ENCODE measurements around the gene IGFBP5.

The IGFBP5 gene

GRCh38 chr2:216636551-216637450, 58.5 kb downstream of the IGFBP5 start:
- no peak for DNase-seq

DNA sequence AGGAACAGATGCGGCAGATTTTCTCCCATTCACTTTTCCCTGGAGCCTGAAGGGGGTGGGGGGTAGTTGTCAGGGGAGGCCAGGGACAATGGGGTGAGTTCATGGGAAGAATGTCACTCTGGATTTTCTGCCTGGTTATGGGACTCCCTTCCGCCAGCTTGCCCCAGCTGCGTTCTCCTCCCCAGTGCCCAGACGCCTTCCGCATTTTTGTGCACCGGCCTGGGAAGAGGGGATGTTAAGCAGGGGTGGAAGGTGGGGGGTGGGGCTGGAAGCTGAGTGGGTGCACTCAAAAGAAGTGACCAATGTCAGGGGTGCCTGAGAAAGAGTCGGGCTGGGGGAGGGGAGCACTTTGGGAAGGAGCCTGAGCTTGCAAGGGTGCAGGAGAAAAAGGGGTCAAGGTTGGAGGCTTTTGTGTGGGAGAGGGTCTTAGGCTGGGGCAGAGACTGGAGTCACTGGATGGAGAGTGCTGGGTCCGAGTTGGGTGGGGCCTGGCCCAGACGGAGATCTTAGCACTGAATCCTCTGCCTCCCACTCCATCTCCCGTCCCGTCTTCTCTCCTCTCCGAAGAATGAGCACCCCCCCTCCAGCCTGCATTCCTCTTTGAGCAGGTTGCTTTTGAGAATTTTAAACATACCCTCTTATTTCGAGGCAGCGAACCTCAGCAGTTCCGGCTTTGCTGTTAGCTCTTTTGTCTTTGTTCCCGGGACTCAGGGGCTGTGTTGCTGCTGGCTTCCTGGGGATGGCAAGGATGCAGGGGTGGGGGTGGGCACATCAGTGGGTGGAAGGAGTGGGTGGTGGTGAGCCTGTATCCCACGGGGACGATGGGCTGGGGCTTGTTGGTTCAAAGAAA, 59.4 kb downstream of the IGFBP5 start:
- no peak for DNase-seq

DNA sequence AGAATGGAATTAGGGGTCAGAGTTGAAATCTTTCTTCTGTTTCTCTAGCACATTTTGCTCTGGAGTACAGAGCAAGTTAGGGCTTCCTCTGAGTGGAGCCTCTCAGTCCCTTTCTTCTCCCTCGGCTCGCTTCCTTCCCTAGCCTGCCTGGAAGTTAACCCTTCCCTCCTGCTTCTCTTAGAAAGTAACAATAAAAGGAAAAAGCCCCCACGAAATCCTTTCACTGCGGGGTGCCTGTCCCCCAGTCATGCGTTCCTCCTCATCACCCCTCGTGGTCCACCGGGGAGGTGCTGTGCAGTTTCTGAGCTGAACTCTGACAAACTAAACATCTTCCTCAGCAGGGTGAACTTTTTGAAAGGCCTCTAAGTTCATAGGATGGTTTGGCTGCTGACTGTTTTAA, 60.2 kb downstream of the IGFBP5 start:
- no peak for DNase-seq

DNA sequence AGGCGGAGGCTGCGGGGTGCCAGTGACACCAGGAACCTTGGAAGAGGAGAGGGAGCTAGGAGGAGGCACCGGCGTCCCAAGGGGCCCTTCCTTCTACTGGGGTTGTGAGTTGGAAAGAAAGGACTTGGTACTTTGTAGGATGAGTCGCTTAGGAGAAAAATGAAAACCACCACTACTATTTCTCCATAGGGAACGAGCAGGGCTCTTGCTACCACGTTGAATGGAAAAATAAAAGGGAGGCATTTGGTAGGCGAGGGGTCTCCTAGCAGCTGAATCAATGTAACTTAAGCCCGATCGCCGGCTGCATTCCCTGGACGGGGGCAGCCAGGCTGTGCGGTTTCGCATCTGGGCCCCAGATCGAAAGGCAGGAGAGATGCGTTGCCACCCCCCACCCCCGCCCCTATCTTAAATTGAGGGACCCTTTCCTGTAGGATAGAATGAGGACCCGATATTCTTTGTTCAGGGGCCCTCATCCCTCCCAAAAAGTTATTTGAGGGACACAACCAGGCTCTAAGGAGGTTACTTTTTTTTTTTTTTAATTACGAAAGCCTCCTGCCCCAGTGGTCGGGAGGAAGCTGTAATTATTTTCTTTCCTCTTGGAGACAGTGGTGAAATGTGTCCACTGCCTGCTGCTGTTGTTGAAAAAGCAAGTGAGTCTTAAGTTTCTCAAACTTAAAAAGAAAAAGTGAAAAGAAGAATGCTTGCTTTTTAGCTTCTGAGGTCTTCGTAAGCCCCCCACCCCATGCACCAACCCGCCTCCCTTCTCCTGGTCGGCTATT, 60.8 kb downstream of the IGFBP5 start:
- peak in 2 of 3 experiments; percentile 54 to 55 for DNase-seq

DNA sequence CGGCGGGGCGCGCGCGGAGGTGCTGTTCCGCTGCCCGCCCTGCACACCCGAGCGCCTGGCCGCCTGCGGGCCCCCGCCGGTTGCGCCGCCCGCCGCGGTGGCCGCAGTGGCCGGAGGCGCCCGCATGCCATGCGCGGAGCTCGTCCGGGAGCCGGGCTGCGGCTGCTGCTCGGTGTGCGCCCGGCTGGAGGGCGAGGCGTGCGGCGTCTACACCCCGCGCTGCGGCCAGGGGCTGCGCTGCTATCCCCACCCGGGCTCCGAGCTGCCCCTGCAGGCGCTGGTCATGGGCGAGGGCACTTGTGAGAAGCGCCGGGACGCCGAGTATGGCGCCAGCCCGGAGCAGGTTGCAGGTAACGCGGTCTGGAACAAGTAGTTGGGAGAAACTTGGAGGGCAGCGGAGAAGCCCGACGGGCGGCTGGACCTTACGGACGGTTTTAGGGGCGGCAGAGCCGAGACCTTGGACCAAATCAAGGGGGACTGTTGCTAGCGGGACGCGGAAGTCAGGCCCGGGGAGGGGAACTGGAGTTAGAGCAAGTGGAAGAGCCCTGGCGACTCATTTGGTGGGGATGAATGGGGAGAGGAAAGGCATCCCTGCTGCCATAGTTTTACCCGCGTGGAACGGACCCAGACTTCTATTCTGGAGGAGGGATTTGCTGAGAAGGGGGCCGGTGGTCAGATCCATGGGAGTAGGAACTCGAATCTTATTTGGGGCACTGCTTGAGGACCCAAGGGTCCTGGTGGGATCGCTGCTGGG, 61.6 kb downstream of the IGFBP5 start:
- DNase-seq, result peak; percentile 1 to 78 (median 73)

DNA sequence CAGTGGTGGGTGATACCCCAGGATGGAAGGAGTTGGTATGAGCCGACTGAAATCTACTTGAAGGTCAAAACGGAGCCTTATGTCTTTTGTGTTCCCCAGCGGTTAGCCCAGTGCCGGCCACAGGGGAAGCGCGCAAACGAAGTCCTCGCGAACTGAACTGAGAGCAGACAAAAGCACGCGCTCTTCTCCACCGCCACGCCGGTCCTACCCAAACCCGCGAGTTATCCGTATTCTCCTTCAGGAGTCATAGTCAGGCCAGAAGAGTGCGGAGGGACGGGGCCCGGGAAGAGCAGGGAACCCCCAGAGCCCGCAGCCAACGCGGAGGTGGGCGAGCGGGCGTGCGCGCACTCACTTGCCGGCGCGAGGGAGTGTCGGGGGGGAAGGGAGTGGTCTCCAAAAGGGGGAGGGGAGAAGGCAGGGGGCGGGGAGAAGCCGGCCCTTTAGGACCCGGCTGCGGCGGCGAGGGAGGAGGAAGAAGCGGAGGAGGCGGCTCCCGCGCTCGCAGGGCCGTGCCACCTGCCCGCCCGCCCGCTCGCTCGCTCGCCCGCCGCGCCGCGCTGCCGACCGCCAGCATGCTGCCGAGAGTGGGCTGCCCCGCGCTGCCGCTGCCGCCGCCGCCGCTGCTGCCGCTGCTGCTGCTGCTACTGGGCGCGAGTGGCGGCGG, 62.3 kb downstream of the IGFBP5 start, which contains the start of gene IGFBP2:
Gene IGFBP2, plus strand, starts transcription at position 469 of the 664 bp plus-strand sequence. Its CDS starts 104 bp downstream, at position 573.
- DNase-seq, result peak; percentile 9 to 84 (median 79)

- DNase-seq, result peak in 1 of 3 experiments; percentile 32
These were observed 62.9 kb downstream of the IGFBP5 start for GRCh38 chr2:216632346-216632951.

GRCh38 chr2:216629784-216630183, 65.6 kb downstream of the IGFBP5 start:
- DNase-seq, result no peak

DNA sequence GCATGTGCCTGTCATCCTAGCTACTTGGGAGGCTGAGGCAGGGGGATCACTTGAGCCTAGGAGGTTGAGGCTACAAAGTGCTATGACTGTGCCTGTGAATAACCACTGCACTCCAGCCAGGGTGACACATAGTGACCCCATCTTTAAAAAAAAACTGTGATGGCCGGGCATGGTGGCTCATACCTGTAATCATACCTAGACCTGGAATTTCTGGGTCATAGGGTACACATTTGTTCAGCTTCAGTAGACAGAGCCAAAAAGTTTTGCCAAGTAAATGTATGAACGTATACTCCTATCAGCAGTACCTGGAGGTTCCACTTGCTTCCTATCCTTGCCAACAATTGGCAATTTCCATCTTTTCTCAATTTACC, 68.5 kb downstream of the IGFBP5 start:
- DNase-seq, result no peak

DNA sequence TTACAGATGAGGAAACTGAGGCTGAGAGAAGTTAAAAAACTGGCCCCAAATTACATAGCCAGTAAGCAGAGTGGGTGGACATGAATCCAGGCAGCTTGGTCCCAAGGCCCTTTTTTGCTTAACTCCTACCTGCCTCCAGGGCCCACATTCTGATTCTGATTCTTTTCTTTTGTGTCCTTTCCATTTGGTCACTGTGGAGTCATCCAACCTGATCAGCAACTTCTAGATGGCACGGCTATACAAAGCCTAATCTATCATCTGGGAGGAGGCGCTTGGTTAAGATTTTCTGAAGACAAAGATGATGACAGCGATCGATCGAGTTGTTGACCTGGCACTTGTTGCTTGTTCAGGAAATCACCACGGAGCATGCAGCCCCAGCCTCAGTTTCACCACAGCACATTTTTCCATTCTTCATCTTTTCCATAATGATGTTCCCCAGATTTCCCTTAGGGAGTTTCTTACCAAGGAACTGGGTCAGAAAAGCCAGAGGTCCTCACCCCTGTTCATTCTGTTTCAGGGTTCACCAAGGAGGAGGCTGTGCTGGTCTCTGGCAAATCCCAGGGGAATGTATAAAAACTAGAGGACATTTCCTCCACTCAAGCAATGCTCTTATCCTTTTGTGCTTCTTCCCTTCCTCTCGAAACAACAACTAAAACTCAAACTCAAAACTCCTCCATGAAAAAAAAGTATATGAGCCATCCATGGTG, 69.0 kb downstream of the IGFBP5 start:
- no peak for DNase-seq

DNA sequence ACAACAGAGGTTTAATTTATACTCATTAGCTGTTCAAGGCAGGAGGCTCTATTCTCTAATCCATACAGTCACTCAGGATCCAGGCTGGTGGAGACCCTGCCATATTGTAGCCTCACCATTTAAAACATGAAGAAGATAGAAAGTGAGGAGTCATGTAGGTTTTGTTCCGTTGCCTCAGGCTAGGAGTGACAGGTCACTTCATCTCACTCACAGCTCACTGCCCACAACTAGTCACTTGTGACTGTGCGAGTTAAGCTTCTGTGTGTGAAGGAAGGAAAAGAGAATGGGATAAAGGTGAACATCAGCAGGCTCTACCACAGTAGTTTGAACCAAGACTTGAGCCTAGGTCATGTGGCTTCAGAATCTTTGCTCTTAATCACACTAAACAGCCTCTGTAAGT, 71.1 kb downstream of the IGFBP5 start:
- no peak for DNase-seq

- DNase-seq, result no peak
These were observed 72.8 kb downstream of the IGFBP5 start for GRCh38 chr2:216622526-216622925.
